ENCODE measurements around the gene NHS.

NHS gene

DNA sequence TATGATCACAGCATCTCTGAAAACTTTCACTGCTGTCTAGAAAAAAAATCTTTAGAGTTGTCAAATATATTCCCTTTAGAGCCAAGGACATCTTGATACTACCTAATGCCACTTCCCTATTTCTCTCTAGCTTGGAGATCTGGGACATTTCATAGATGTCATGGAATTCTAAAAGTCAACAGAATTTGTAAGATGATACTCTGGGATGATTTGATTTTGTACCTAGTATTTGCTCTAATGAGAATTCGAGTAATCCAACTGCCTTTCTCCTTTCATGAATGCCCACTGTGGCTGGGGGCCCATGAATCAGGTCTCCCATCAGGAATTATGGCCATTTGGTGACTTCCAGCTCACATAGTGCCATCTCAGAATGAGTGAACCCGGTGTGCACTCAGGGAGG lies 73.2 kb downstream of the NHS start:
- DNase-seq (ENCODE audit: low spot score): no peak

- DNase-seq (ENCODE audit: low spot score): no peak
Measured at GRCh38 chrX:17449866-17450265, 74.9 kb downstream of the NHS start.

DNA sequence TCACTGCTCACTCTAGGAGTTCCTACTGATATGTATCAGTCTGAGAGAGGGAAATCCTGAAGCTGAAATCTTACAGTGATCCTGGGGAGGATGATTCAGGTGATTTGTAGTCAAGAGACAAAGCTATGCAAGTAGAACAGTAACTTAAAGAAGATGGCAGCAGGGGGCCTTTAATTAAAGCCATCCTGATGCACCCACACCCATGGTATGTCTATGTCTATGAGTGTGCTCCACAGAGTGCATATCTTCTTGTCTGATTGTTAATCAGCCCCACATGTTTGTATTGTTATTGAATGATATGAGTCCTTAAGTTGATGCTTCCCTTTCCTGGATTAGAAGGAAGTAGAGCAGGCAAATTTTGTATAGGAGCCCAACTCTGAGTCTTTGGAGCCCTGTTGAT lies 78.8 kb downstream of the NHS start:
- DNase-seq (ENCODE audit: low spot score): no peak

GRCh38 chrX:17456526-17456925 lies 81.5 kb downstream of the NHS start:
- peak; percentile 4 for DNase-seq (ENCODE audit: low spot score)

- DNase-seq (ENCODE audit: low spot score): no peak
Measured at GRCh38 chrX:17459008-17459611, 84.1 kb downstream of the NHS start.

GRCh38 chrX:17459661-17460060 lies 84.7 kb downstream of the NHS start:
- no peak for DNase-seq (ENCODE audit: low spot score)

GRCh38 chrX:17462881-17463280 lies 87.9 kb downstream of the NHS start:
- DNase-seq (ENCODE audit: low spot score): no peak

GRCh38 chrX:17464194-17464593 lies 89.2 kb downstream of the NHS start:
- DNase-seq (ENCODE audit: low spot score): no peak

- DNase-seq (ENCODE audit: low spot score): no peak
Measured at GRCh38 chrX:17465201-17465600, 90.2 kb downstream of the NHS start.

DNA sequence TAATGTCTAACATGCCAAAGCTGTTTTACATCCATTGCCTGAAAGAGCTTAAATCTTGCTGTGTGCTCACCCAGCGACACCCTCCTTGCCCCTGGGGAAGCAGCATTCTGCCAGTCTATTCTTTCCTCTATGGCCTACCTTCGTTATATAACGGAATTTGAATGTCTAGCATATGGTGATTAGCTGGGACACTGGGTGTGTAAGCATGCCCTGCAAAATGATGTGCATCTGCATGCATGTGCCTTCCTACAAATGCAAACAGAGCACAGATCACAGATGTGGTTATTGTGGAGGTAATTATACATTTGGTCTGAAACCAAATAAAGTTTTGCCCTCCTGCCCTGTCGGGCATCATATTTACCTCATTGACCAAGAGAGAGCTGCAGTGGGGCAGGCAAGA lies 90.8 kb downstream of the NHS start:
- DNase-seq (ENCODE audit: low spot score): no peak

DNA sequence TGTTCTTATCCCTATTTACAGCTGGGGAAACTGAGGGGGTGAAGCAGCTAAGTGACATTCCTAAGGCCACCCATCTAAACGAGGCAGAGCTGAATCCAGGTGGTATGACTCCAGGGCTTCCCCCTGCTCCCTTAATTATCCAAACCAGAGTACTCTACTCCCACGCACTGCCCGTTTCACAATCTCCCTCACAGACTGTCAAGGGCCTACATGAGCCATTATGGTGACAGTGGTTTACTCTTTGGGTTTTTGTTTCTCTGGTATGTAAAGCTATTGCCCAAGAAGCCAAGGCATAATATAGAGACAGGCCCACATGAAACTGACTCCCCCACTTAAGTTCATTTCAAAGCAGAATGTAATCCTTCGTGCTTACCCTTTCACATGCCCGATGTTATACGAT lies 95.1 kb downstream of the NHS start:
- DNase-seq (ENCODE audit: low spot score): no peak

- DNase-seq (ENCODE audit: low spot score): no peak
Measured at GRCh38 chrX:17471121-17471520, 96.1 kb downstream of the NHS start.

DNA sequence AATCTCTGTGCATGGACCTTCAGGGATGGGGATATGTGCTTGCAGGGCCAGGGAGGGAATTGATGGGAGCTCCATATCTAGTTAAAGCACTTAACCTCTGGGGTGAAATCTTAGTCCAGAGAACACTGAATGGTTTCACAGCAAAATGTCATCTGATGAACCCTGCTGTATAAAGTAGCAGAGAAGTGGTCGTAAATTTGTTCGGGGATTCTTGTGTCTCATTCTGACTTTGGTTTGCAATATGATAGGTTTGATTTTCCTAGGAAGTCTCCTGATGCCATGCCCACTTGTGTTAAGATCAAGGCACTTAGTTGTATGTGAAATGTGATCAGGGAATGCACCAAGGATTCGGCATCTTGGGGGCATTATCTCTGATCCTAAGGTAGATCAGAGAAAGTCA lies 96.9 kb downstream of the NHS start:
- no peak for DNase-seq (ENCODE audit: low spot score)

- no peak for DNase-seq (ENCODE audit: low spot score)
Measured at GRCh38 chrX:17472424-17472823, 97.4 kb downstream of the NHS start.

- DNase-seq (ENCODE audit: low spot score): no peak
Measured at GRCh38 chrX:17473021-17473420, 98.0 kb downstream of the NHS start.

GRCh38 chrX:17474892-17475291 lies 99.9 kb downstream of the NHS start:
- no peak for DNase-seq (ENCODE audit: low spot score)

- no peak for DNase-seq (ENCODE audit: low spot score)
Measured at GRCh38 chrX:17475449-17476217, 100.6 kb downstream of the NHS start.

GRCh38 chrX:17476411-17476810 lies 101.4 kb downstream of the NHS start:
- no peak for DNase-seq (ENCODE audit: low spot score)

DNA sequence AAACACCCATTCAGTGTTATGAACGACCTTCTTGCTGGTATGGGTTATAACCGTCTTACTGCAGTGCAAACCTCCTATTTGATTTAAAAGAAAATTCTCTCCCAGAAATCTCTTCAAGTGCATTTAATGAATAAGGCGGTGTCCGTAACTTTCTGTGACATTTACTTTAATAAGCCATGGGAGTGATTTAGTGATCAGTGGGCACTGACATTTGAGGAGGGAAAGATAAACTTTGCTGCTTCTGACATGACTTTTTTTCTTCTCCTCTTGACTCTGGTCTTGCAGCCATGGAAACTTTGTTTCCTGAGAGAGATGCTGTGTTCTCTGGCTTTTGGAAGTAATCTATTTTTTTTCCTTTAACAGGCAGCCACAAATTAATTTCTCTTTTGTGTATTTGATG lies 106.1 kb downstream of the NHS start:
- no peak for DNase-seq (ENCODE audit: low spot score)

DNA sequence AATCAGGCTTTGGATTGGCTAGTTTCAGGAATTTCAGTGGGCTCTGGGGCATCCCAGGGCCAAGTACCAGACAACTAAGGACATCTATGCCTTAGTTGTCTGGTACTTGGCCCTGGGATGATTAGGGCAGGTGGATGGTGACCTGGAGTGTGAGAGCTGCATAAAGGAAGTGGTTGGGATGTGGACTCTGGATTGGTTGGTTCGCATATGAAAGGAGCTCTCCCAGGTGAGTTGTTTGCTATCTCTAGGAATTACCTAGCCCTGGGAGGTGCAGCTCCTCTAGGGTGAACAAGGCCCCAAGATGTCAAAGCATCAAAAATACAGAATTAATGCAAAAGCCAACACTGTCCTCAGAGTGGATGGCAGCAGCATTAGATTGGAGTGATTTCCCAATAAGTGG lies 109.6 kb downstream of the NHS start:
- no peak for DNase-seq (ENCODE audit: low spot score)

DNA sequence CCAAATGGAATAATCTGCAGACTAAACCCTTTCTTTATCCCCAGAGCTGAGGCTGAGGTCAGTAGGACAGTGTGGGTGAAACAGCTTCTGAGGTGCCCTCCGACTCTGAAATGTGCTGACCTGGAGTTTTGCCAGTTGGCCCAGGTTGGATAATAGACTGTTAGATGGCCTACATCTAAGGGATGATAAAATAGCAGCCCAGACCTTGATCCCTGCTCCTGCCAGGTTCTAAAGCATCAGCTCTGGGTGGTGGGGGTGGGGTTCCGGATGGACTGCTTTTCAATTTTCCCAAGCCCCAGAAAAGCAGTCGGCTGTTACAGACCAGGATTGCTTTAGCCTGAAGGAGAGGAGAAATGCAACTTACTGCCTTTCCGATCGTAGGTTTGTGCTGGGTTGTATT lies 110.4 kb downstream of the NHS start:
- no peak for DNase-seq (ENCODE audit: low spot score)

DNA sequence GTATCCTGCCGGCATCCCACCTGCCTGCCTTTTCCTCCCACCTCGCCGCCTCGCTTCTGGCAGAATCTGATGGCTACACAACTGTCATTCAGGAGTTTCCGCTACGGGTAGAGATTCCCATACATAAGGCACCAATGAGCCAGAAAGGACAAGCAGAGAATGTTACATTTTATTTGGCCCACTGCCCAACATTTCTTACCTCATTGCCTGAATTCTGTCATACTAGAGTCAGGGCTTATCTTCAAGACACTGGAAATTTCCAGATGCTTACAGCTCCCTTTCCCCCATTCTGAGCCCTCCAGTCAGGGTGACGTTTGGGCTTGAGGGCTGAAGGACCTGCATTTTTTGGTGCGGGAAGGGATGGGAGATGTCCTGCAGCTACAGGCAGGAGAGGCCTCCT lies 113.0 kb downstream of the NHS start:
- DNase-seq (ENCODE audit: low spot score): no peak

DNA sequence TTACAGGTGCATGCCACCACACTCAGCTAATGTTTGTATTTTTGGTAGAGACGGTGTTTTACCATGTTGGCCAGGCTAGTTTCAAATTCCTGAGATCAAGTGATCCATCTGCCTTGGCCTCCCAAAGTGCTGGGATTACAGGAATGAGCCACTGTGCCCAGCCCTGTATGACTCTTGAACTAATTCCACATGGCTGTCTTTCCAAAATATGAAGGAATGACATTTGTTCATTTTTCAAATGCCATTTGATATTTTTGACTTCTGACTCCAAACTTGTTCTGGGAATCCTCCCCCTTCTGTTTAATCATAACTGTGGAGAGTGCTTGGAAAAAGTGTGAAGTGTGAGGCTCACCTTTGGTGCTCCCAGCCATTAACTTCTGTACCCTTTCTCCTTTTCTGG lies 119.2 kb downstream of the NHS start:
- DNase-seq (ENCODE audit: low spot score): no peak

DNA sequence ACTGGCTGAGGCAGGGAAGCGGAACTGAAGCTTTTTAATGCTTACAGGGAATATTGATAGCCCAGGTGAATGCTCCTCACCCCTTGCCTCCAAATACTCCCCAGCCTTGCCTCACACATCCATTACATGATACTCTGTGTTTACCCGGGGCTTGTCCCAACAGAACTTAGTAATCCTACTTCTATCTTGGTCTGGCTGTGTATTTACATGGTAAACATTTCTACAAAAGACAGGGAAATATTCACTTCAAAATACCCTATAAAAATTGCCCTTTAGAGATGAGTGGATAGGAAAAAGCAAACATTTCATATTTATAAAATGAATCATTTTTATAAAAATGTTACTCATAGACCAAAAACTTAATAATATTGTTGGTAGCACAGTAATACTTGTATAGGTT lies 120.1 kb downstream of the NHS start:
- no peak for DNase-seq (ENCODE audit: low spot score)

Measured in iPS-NIHi11 (cell line).